Smooth muscle cell (in vitro differentiated cells): ENCODE results near the gene TTC28. TPM values are rescaled to one million over a fixed set of nuclear protein-coding genes. Genes with fewer than 3 reads are reported as not detected.

Experiments used
- DNase-seq: peaks from one replicate; lab custom pipeline; 2025; ENCODE audit not compliant: unreplicated experiment; lab: John Stamatoyannopoulos, UW
- H2AFZ ChIP-seq: fragments of 200-600 bp; sonication (generic); 2 replicates; pipeline ENCODE4 v1.6.0; 2016; ENCODE audit warnings: antibody characterized with exemption, low read depth, mild to moderate bottlenecking
- H3F3A ChIP-seq: fragments of 200-600 bp; sonication (generic); 2 replicates; pipeline ENCODE4 v1.6.0; 2017; ENCODE audit warnings: antibody characterized with exemption, low read depth
- H3K27ac ChIP-seq: fragments of 200-600 bp; sonication (generic); 2 replicates; pipeline ENCODE4 v1.5.1; 2016; ENCODE audit warnings: low read depth, mild to moderate bottlenecking
- H3K27me3 ChIP-seq: fragments of 200-600 bp; sonication (generic); 2 replicates; pipeline ENCODE4 v1.6.1; 2016; ENCODE audit warnings: low read depth, mild to moderate bottlenecking
- H3K36me3 ChIP-seq: fragments of 200-600 bp; sonication (generic); 2 replicates; pipeline ENCODE4 v1.5.1; 2016; ENCODE audit warnings: low read depth
- H3K4me1 ChIP-seq: fragments of 200-600 bp; sonication (generic); 2 replicates; pipeline ENCODE4 v1.5.1; 2016; ENCODE audit warnings: low read depth
- H3K4me2 ChIP-seq: fragments of 200-600 bp; sonication (generic); 2 replicates; pipeline ENCODE4 v1.6.0; 2016; ENCODE audit warnings: mild to moderate bottlenecking
- H3K4me3 ChIP-seq: fragments of 200-600 bp; sonication (generic); 2 replicates; pipeline ENCODE4 v1.5.1; 2016; ENCODE audit warnings: mild to moderate bottlenecking
- H3K79me2 ChIP-seq: fragments of 200-600 bp; sonication (generic); 2 replicates; pipeline ENCODE4 v1.6.0; 2016; ENCODE audit warnings: low read depth, mild to moderate bottlenecking
- H3K9ac ChIP-seq: fragments of 200-600 bp; sonication (generic); 2 replicates; pipeline ENCODE4 v1.6.0; 2016; ENCODE audit warnings: low read depth
- H3K9me3 ChIP-seq: fragments of 200-600 bp; sonication (generic); replicated peaks from 2 replicates; pipeline ENCODE4 v1.5.1; 2016; ENCODE audit warnings: low read depth
- H4K20me1 ChIP-seq: fragments of 200-600 bp; sonication (generic); 2 replicates; pipeline ENCODE4 v1.6.0; 2016; ENCODE audit warnings: low read depth
- CTCF ChIP-seq: fragments of 200-600 bp; sonication (generic); IDR thresholded peaks from 2 replicates; pipeline ENCODE4 v1.5.1; 2017; ENCODE audit warnings: borderline replicate concordance, mild to moderate bottlenecking, antibody characterized with exemption; ENCODE audit not compliant: insufficient read depth, poor library complexity, severe bottlenecking
- WGBS: methylation state at CpG from one replicate; pipeline ENCODE4 v1.1.7; 2016; ENCODE audit warnings: low lambda C conversion rate; 5-methylcytosine and 5-hydroxymethylcytosine counted together
- polyA plus RNA-seq: library from polyadenylated mRNA; unstranded; fragments of >200 nt; fragmentation: Nextera tagmentation; extraction: Ambion mirVana; gene quantifications from 2 replicates; pipeline ENCODE4 v1.2.1, GENCODE V29; 2016
- total RNA-seq: library from RNA; depleted of rRNA; stranded (reverse); fragments of >200 nt; gene quantifications from 2 replicates; pipeline ENCODE4 v1.2.3, GENCODE V29; 2014

The TTC28 gene
- total and polyA plus RNA-seq, 2 experiments from 2014 or later, result 6.3 to 17.9 TPM

- TF ChIP-seq CTCF, result no peak
- H2AFZ ChIP-seq, result no peak overlapping the region
- no peaks in the 10 kb centered on the region for H3K9me3 ChIP-seq
- H3K27me3 ChIP-seq, result no peaks in the 10 kb centered on the region
- no peaks in the 10 kb centered on the region for H3K4me1 ChIP-seq
- H3F3A ChIP-seq, result no peaks in the 10 kb centered on the region
- no peak overlapping the region for H3K4me3 ChIP-seq
- no peaks in the 10 kb centered on the region for H3K79me2 ChIP-seq
- no peak overlapping the region for H3K9ac ChIP-seq
- WGBS, result 100% methylated on average over 2 of the region's 2 CpGs
- no peak for DNase-seq
- no peaks in the 10 kb centered on the region for H4K20me1 ChIP-seq
- no peak overlapping the region for H3K4me2 ChIP-seq
- no peaks in the 10 kb centered on the region for H3K36me3 ChIP-seq
- H3K27ac ChIP-seq, result no peak overlapping the region
Measured at GRCh38 chr22:27937453-27937852, 742.2 kb downstream of the TTC28 start.

GRCh38 chr22:27935897-27936296 is 743.7 kb downstream of the TTC28 start:
- WGBS, result 34% methylated on average over 1 of the region's 1 CpG
- H3K27ac ChIP-seq, result no peak overlapping the region
- no peaks in the 10 kb centered on the region for H3K36me3 ChIP-seq
- H3K4me2 ChIP-seq, result no peak overlapping the region
- H3K9ac ChIP-seq, result no peak overlapping the region
- H3K4me1 ChIP-seq, result peaks cover under 1% of the 10 kb centered on the region
- H3K9me3 ChIP-seq, result no peaks in the 10 kb centered on the region
- H3K27me3 ChIP-seq, result no peaks in the 10 kb centered on the region
- H4K20me1 ChIP-seq, result no peaks in the 10 kb centered on the region
- no peaks in the 10 kb centered on the region for H3K79me2 ChIP-seq
- no peak overlapping the region for H2AFZ ChIP-seq
- H3K4me3 ChIP-seq, result no peak overlapping the region
- TF ChIP-seq CTCF, result no peak
- H3F3A ChIP-seq, result peaks cover under 1% of the 10 kb centered on the region
- DNase-seq, result no peak

GRCh38 chr22:27934069-27934468 is 745.6 kb downstream of the TTC28 start:
- WGBS, result 95% methylated on average over 5 of the region's 5 CpGs
- no peak for TF ChIP-seq CTCF

GRCh38 chr22:27933186-27933983 is 746.3 kb downstream of the TTC28 start:
- Histone ChIP-seq H3K4me1 (peaks cover 10% of the 10 kb centered on the region), H3F3A (peaks cover 19% of the 10 kb centered on the region), H3K36me3 (no peaks in the 10 kb centered on the region), H3K27ac (no peak overlapping the region), H3K4me3 (no peak overlapping the region), H4K20me1 (no peaks in the 10 kb centered on the region), H3K4me2 (no peak overlapping the region), H3K9ac (no peak overlapping the region), H3K27me3 (no peaks in the 10 kb centered on the region), H3K79me2 (peaks cover under 1% of the 10 kb centered on the region), H3K9me3 (no peaks in the 10 kb centered on the region), H2AFZ (no peak overlapping the region)
- WGBS, result 97% methylated on average over 9 of the region's 9 CpGs
- no peak for TF ChIP-seq CTCF
- no peak for DNase-seq

More at GRCh38 chr22:27934069-27934468, 745.6 kb downstream of the TTC28 start:
- Histone ChIP-seq H3K79me2 (no peaks in the 10 kb centered on the region), H3K4me2 (no peak overlapping the region), H3K36me3 (no peaks in the 10 kb centered on the region), H3K27ac (no peak overlapping the region), H3K4me1 (peaks cover 10% of the 10 kb centered on the region), H3K9ac (no peak overlapping the region), H3K4me3 (no peak overlapping the region), H3K27me3 (no peaks in the 10 kb centered on the region), H4K20me1 (no peaks in the 10 kb centered on the region), H3F3A (peaks cover 17% of the 10 kb centered on the region), H3K9me3 (no peaks in the 10 kb centered on the region), H2AFZ (no peak overlapping the region)
- no peak for DNase-seq
